ENCODE measurements around the gene PAFAH2.

DNA sequence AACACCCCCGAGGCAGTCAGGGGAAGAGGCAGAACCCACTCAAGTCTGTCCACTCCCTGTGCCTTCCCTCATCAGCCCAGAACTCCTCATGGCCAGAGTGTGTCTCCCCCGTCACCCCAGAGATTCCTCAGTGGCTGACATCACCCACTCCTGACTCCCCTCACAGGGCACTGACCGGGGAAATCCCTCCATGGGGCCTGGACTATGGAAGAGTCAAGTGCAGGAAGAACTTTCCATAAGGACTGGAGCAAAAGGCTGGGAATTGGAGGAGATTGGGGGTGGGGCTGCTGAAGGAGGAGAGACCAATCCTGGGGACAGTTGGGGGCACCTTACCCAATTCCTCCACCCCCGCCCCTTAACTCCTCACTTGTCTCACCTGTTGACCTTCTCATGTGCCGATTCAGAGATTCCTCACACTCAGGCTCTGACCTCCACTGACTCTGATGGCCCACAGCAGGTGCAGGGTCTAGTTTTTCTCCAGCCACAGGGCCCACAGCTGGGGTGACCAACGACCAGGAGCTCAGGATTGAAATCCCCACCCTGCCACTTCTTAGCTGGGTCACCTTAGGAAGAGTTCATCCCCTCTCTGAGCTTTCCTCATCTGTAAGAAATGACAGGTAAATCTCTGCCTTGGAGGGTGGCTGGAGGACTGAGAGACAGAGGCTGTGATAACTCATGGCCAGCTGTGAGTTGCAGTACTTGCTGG, 23.2 kb upstream of the PAFAH2 start:
- TF ChIP-seq GATA2 (IDR thresholded peaks at IDR 0.05; ENCODE audit: low read depth, low read length) (no peak), GATA3 (IDR thresholded peaks at IDR 0.05; ENCODE audit: low read depth, low read length) (no peak)

All from SH-SY5Y (cell line).